T-helper 9 cell (primary cell): ENCODE measurements around the gene KLK5.
"Not testable (repeated sequence)": the region's sequence is repeated elsewhere in the genome, so short reads cannot be mapped to it uniquely, and the experiment has no call there.

Experiments
- DNase-seq: peaks from one replicate; pipeline ENCODE4 v3.0.0-alpha.2; 2020

The KLK5 gene

DNA sequence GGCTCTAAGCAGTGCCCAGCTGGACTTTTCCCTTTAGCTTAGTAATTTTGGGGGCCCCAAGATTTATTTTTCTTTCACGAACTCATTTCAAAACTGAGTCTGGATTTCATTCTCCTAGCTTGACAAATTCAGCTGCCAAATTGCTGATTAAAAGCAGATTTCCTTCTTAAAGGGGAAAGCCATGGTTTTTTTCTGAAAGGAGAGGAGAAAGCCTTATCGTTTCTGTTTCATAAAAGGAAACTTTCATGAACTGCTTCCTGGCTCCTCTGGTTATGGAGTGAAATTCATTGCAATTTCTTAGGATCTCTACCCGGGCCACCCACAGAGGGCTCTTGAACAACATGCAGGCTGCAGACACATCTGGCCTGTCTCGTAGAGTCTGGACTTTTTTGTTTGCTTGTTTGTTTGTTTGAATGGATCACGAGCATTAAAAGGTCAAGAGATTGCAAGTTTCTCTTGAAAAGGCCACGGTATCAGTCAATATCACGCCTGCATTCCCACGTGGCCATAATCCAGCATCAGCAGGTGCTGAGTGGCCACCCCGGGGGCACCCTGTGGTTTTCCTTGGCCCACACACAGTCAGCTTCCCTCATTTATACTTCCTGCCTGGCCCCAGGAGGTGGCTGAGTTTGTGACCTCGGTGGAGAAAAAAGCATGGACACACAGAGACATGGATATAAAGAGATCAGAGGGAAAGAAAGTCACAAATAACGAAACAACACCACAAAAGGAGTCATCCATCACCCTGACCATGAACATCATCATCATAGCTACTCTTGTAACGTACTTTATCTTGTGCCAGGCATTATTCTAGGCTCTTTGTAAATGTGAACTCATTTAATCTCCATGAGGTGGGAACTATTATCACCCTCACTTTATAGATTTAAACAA lies 31.2 kb downstream of the KLK5 start:
- no peak for DNase-seq

DNA sequence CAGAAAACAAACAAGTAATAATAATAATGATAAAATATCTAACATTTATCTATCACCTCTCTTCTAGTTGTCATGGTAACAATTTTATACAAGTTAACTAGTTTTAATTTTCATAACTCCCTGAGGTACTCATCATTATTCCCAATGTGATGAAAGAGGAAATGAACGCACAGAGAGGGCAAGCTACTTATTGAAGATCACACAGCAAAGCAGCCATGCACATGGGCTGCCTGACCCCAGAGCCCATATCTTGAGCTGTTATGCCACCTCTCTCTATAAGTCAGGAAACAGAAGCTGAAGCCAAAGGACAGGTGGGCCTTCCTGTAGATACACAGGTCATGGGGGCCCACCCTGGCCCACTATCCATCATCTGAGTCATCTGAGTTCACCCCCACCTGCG lies 36.8 kb downstream of the KLK5 start:
- no peak for DNase-seq

DNA sequence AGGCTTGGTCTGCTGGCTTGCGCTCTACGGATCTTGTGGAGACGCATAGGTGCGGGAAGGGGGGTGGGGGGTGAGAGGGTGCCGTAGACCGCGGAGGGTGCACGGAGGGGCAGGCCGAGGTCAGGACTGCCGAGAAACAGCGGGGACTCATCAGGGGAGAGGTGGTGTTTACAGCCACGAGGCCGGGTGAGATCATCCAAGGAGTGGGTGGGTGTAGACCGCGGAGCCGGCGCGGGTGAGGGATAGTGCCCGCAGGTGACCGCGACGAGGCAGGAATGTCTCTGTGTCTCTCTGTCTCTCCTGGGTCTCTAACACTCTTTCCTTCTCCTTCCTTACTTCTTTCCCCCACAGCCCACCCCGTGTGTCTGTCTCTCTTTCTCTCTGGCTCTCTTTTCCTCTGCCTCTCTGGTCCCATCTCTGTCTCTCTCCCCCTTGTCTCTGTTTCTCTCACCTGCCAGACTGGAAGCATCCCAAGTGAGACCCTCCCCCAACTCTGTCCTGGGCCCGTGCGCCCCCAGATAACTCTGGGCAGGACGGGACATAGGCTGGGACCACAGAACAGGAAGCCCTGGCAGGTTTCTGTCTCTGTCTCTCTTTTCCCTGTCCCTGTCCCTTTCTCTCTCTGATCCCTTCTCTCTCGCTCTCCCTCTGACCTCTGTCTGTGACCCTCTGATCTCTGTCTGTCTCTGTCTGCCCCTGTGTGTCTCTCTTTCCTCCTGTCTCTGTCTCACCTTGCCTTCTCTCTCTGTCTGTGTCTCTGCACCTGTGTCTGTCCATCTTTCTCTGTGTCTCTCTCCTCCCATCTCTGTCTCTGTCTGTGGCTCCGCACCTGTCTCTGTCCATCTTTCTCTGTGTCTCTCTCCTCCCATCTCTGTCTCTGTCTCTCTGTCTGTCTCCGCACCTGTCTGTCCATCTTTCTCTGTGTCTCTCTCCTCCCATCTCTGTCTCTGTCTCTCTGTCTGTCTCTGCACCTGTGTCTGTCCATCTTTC lies 39.8 kb downstream of the KLK5 start:
- DNase-seq, result no peak

DNA sequence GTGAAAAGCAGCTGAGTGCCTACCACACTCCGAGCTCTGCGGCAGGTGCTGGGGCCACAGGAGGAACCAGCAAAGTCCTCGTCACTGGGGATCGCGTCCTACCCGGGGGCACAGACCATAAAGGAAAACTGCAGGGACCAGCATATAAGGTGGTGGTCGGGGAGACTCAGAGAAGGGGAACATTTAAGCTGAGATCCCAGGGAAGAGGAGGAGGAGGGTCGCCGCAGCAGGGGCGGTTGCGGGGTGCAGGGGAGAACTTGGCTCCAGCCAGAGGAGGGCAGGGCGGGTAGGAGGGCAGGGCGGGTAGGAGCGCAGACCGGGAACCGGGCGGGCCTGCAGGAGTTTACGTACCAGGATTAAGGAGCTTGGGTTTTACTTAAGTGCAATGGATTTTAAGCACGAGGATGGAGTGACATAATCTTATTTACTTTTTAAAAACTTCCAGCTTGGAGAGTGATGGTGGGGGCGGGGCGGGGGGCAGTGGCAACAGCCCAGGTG lies 40.7 kb downstream of the KLK5 start:
- DNase-seq, result no peak

DNA sequence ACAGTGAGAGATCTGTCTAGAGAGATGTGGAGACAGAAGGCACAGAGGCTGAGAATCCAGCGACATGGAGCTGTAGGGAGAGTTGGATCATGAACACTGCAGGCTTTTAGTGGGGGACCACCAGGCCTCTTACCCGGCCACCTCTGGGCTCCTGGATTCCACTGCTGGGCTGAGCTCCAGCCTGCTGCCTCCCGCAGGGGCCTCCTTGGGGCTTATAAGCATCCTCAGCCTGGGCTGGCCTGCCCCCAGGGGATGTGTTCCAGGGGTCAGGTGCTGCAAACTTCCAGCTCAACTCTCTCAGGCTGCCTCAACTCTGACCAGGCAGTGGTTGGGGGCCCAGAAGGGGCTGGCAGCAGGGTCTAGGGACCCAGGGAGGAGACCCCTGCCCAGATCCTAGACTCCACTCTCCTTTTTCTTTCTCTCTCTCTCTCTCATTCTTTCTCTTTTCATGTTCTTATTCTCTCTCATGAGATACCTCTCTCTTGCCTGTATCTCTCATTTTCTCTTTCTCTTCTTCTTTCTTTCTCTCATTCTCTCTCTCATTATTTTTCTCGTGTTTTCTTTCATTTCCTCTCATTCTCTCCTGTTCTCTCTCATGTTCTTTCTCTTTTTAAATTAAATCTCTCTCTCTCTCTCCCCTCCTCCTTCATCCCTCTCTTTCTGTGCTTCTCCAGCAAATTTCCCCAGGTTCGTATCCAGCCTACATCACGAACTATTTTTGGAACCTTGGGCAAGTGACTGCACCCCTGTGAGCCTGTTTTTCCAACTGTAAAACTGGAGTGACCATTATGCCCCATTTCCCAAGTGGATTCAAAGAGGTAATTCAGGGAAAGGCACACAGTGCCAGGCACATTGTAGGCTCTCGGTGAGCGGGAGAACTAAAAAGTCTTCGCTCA lies 41.4 kb downstream of the KLK5 start, which contains the start of gene KLK4:
KLK4 (minus strand) TSS at position 190 of the 896 bp plus-strand sequence. CDS start 657 bp downstream, outside the sequence.
- DNase-seq, result no peak

DNA sequence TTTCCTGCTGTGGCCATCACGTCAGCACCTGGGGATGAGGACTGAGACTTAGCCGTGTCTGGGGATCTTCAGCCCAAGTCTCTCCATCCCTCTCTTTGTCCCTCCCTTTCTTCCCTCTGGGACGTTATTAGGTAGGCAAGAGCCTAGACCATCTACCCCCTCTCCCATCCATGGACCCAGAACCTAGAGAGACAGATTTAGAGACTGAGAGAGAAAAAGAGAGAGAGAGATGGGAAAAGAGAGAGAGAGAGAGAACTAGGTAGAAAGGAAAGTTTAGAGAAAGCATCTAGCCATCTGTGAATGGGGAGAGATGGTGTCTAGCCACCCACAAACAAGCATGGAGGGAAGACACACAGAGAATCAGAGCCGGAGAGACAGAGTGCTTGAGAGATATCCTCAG lies 42.1 kb downstream of the KLK5 start:
- no peak for DNase-seq

DNA sequence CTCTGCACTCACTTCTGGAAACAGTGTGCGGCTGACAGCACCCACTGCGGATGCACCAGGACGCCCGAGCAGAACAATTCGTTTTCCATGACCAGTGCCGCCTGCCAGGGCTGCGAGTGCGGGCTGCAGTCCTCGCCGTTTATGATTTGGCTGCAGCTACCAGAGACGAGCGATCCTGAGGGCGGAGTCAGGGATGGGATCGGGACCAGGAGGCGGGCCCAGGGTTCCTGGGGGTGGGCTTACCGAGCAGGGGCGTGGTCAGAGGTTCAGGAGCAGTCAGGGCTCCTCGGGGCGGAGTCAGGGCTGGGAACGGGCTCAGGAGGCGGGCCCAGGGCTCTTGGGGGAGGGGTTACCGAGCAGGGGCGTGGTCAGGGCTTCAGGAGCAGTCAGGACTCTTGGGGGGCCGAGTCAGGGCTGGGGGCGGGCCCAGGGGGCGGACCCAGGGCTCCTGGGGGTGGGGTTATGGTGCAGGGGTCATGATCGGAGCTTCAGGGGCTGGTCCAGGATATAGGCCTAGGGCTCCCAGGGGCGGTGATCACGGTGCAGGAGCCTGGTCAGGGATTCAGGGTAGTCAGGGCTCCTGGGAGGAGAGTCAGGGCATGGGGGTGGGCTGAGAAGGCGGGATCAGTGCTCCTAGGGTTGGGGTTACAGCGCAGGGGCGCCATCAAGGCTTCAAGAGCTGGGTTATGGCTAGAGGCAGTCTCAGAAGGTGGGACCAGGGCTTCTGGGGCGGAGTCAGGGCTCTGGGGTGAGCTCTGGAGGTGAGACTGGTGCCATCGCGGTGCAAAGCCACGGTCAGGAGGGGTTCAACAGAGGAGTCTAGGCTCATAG lies 43.4 kb downstream of the KLK5 start:
- no peak for DNase-seq

DNA sequence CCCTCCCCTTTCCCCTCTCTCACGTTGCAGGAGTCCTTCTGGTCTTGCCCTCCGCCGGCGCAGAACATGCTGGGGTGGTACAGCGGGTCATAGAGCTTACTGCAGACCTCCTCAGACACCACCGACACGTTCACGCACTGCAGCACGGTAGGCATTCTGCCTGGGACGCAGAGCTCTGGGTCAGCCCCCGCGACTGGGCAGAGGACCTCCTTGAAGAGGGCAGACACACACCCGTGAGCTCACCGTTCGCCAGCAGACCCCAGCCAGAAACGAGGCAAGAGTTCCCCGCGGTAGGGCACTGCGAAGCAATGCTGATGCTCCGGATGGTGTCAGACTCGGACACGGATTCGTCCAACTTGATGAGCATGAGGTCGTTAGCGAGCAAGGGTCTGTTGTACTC lies 44.5 kb downstream of the KLK5 start:
- DNase-seq, result no peak

DNA sequence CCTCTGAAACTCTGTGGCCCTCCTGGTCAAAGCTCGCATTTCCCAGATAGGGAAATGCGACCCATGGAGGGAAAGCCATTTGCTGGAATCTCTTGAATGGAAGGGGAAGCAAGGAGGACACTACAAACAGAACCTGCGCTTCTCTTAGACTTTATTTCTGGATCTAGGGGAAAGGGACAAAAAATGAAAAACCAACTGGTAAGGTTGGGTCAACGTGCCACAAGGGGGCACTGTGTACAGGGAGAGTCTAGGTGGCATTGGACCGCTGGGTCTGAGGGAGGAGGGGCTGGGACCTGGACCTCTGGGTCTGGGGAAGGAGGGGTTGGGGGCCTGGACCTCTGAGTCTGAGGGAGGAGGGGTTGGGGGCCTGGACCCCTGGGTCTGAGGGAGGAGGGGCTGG lies 46.6 kb downstream of the KLK5 start:
- peak; percentile 16 for DNase-seq

DNA sequence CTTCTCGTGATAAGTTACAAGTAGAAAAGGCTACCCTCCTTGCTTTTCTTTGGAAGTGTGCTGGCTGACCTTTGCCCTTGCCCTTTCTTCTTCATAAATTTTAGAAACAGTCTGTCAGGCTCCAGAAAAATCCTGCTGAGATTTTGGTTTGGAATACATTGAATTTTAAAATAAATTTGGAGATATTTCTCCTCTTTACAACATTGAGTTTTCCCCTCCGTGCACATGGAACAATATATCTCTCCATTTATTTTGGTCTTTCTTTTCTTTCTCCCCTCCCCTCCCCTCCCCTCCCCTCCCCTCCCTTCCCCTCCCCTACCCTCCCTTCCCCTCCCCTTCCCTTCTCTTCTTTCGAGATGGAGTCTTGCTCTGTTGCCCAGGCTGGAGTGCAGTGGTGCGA lies 50.2 kb downstream of the KLK5 start:
- DNase-seq, result no peak

DNA sequence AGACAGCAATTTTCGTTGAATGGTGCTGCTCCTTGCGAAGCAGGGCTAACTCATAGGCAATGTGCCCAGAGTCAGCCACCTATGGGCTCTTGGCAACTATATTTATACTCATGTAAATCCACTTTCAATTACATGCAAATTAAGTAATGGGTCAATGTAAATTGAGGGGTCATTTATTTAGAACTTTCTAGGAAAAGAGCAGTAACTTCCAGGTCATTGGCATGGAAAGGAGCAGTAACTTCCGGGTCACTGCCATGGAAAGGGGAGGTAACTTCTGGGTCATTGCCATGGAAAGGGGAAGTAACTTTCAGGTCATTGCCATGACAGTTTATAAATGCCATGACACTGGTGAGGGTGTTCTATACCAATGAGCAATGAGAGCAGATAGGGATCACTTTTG lies 53.3 kb downstream of the KLK5 start:
- no peak for DNase-seq

DNA sequence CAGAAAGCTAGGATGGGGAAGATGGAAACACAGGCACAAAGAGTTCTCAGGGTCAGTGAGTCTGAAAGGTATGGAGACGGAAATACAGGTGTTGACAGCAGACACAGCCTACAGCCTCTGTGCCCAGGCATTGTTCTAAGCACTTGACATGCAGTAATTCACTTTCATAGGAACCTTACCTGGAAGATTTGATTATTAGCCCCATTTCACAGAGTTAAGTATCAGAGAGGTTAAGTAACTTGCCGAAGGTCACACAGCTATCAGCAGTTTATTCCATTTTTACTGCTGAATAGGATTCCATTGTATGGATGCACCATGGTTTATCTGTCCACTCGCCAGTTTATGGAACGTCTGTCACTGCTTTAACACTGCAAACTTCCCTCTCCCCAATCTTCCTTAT lies 54.8 kb downstream of the KLK5 start:
- no peak for DNase-seq

DNA sequence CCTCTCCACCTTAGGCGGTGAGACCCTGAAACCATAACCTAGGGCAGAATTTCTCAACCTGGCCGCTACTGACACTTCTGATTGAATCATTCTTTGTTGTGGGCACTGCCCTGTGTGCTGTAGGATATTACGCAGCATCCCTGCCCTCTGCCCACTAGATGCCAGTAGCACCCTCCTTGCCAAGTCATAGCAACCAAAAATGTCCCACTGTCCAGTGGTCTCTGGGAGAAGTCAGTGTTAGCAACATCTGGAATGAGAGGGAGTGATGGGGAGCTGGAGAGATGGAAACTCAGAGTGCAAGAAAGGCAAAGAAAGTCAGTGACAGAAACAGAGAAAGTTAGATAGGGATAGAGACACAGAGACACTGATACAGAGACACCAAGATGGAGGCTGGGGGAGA lies 55.2 kb downstream of the KLK5 start:
- no peak for DNase-seq

DNA sequence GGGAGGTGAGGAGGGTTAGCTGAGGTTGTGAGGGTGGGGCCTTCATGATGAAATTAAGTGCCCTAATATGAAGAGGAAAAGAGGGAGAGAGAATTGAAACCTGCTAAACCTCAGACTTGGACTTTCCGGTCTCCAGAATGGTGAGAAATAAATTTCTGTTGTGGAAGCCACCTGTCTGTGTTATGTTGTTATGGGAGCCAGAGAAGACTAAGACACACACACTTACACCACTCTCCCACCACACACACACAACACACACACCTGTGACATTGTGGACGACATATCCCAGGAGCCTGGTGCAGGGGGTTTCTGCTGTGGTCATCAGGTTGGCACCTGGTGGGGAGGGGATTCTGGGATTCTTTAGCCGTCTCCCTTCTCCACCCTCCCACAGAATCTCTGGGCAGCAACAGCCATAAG lies 55.6 kb downstream of the KLK5 start:
- no peak for DNase-seq

DNA sequence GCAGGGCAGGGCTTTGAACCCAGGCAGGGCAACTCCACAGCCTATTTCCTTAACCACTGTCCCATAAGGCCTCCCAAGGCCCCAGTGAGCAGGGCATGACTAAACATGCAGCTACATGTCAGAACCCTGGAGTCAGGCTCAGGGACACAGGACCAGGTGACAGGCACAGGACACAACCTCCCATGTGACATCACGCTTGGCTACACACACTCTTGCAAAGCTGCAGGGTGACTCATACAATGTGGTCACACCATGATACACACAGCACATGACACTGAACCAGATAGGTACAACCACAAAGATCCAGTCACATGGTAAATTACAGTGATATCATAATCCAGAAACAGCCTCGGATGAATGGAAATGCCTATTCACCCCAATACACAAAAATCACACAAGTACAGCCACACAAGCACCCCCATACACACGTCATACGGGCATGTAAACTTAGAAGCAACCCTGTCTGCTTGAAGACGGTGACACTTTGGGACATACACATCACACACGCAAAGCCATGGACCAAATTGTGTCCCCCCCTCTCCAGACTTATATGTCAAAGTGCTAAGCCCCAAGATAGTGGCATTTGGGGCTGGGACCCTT lies 56.1 kb downstream of the KLK5 start:
- DNase-seq, result no peak

DNA sequence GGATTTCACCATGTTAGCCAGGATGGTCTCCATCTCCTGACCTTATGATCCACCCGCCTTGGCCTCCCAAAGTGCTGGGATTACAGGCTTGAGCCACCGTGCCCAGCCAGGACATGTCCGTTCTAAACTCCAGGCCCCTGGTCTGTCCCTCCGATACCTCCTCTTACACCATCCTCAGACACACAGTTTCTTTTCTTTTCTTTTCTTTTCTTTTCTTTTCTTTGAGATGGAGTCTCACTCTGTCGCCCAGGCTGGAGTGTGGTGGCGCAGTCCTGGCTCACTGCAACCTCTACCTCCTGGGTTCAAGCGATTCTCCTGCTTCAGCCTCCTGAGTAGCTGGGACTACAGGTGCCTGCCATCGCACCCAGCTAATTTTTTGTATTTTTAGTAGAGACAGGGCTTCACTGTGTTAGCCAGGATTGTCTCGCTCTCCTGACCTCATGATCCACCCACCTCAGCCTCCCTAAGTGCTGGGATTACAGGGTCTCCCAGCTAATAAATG lies 56.7 kb downstream of the KLK5 start:
- not testable (repeated sequence) for DNase-seq

DNA sequence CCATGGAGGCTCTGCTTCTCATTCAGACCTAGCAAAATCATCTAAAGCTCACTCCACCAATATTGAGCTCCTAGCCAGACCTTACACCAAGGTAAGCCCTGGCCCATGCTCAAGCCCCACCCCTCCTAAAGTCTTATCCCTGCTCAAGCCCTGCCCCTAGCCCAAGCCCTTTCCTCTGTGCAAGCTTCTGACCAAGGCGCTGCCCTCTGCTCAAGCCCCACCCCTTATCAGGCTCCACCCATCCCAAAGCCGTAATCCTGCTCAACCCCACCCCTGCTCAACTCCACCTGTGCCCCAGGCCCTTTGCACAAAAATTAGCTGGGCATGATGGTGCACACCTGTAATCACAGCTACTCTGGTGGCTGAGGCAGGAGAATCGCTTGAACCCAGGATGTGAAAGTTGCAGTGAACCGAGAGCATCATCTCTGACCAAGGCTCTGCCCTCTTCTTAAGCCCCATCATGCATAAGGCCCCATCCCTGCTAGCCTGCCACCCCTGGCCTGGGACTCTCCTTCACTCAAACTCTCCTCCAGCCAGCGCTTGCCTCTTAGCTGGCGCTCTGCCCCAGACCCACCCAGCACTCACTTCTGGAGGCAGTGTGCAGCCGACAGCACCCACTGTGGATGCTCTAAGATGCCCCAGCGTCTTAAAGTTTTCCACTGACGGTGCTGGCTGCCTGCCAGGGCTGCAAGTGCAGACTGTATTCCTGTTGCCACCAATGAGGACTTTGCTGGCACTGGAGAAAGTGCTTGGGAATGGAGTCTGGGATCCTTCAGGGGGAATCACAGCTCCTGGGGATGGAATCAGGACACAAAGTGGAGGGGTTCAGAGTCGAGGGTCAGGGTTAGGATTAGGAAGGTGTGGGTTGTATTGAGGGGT lies 58.1 kb downstream of the KLK5 start:
- no peak for DNase-seq
